Fibroblast of lung (primary cell): ENCODE results near the gene POLA1. TPM values are rescaled to one million over a fixed set of nuclear protein-coding genes. Genes with fewer than 3 reads are reported as not detected.

Experiments used
- DNase-seq, 2 donors: peaks; one replicate each; pipeline versions ENCODE4 v3.0.0 to v3.0.0-alpha.2; 2010; ENCODE audit warnings: low read depth in 2 of 2
- H2AFZ ChIP-seq: 2 replicates; pipeline ENCODE4 v1.5.1; 2012; ENCODE audit warnings: low read length, control low read depth, inconsistent platforms
- H3K27ac ChIP-seq: 2 replicates; pipeline ENCODE4 v1.5.1; 2011; ENCODE audit warnings: low read length, control low read depth; ENCODE audit not compliant: insufficient read depth
- H3K27me3 ChIP-seq: 2 replicates; pipeline ENCODE4 v1.5.1; 2011; ENCODE audit warnings: mild to moderate bottlenecking, low read length; ENCODE audit not compliant: control insufficient read depth, insufficient read depth
- H3K36me3 ChIP-seq: 2 replicates; pipeline ENCODE4 v1.5.1; 2011; ENCODE audit warnings: low read length; ENCODE audit not compliant: control insufficient read depth, insufficient read depth
- H3K4me1 ChIP-seq: 2 replicates; pipeline ENCODE4 v1.5.1; 2011; ENCODE audit warnings: low read length; ENCODE audit not compliant: control insufficient read depth, insufficient read depth; ENCODE audit errors: extremely low read depth
- H3K4me2 ChIP-seq: 2 replicates; pipeline ENCODE4 v1.5.1; 2011; ENCODE audit warnings: low read length, control low read depth; ENCODE audit not compliant: insufficient read depth; ENCODE audit errors: extremely low read depth
- H3K4me3 ChIP-seq, 4 experiments: fragments of 200-600 bp in 1 of 4; sonication (generic) in 1 of 4; replicated peaks in 1 of 4; 2 replicates each; pipeline ENCODE4 v1.5.1; 2011 to 2016; ENCODE audit warnings: low read length in 4 of 4, low read depth in 3 of 4, mild to moderate bottlenecking in 3 of 4, control low read depth in 2 of 4, inconsistent platforms in 1 of 4, mixed read lengths in 1 of 4; ENCODE audit not compliant: insufficient read depth in 1 of 4; ENCODE audit errors: control extremely low read depth in 1 of 4
- H3K79me2 ChIP-seq: 2 replicates; pipeline ENCODE4 v1.5.1; 2012; ENCODE audit warnings: mild to moderate bottlenecking, low read length, inconsistent platforms; ENCODE audit not compliant: control insufficient read depth, insufficient read depth
- H3K9ac ChIP-seq: 2 replicates; pipeline ENCODE4 v1.5.1; 2011; ENCODE audit warnings: mild to moderate bottlenecking, low read length, control low read depth; ENCODE audit not compliant: insufficient read depth
- H3K9me3 ChIP-seq: 2 replicates; pipeline ENCODE4 v1.5.1; 2012; ENCODE audit warnings: low read depth, low read length; ENCODE audit not compliant: control insufficient read depth, insufficient read depth
- H4K20me1 ChIP-seq: 2 replicates; pipeline ENCODE4 v1.5.1; 2011; ENCODE audit warnings: low read length; ENCODE audit not compliant: control insufficient read depth, insufficient read depth; ENCODE audit errors: extremely low read depth
- EZH2 ChIP-seq: IDR thresholded peaks from 2 replicates; pipeline ENCODE4 v1.5.1; 2012; ENCODE audit warnings: low read length, control low read depth, mild to moderate bottlenecking; ENCODE audit errors: missing control alignments
- polyA plus RNA-seq, 2 donors: library from polyadenylated mRNA; depleted of rRNA in 1 of 2; stranded (reverse) in 1 of 2; unstranded in 1 of 2; fragments of >200 nt; gene quantifications; 2 replicates each; pipeline ENCODE4 v1.2.1, GENCODE V29; 2011 to 2012; ENCODE audit warnings: missing spikeins in 1 of 2
- total RNA-seq: library from RNA; depleted of rRNA; stranded (reverse); fragments of >200 nt; gene quantifications from 2 replicates; pipeline ENCODE4 v1.2.1, GENCODE V29; 2014
- TF ChIP-seq, protein P1 (sequence below), 2 donors: IDR thresholded peaks in 1 of 2; conservative IDR thresholded peaks in 1 of 2; 1 replicate in 1 of 2; 2 replicates in 1 of 2; pipeline ENCODE4 v1.5.1; 2011 to 2012; ENCODE audit warnings: low read length in 2 of 2, control low read depth in 1 of 2, inconsistent platforms in 1 of 2, low read depth in 1 of 2, mild to moderate bottlenecking in 1 of 2

POLA1 gene
- total and polyA plus RNA-seq, 2 donors (not counting 1 experiment from before 2014, with no cell fraction given), result 1.7 to 9.2 TPM

- Histone ChIP-seq H3K27me3 (no peaks in the 10 kb centered on the region), H3K4me3 (no peak overlapping the region), H4K20me1 (no peaks in the 10 kb centered on the region), H3K4me2 (no peak overlapping the region), H3K79me2 (no peaks in the 10 kb centered on the region), H3K4me1 (no peaks in the 10 kb centered on the region), H3K27ac (no peak overlapping the region), H3K9me3 (no peaks in the 10 kb centered on the region), H3K9ac (no peak overlapping the region), H2AFZ (no peak overlapping the region), H3K36me3 (no peaks in the 10 kb centered on the region)
- no peak for DNase-seq
- TF ChIP-seq, protein P1, sequence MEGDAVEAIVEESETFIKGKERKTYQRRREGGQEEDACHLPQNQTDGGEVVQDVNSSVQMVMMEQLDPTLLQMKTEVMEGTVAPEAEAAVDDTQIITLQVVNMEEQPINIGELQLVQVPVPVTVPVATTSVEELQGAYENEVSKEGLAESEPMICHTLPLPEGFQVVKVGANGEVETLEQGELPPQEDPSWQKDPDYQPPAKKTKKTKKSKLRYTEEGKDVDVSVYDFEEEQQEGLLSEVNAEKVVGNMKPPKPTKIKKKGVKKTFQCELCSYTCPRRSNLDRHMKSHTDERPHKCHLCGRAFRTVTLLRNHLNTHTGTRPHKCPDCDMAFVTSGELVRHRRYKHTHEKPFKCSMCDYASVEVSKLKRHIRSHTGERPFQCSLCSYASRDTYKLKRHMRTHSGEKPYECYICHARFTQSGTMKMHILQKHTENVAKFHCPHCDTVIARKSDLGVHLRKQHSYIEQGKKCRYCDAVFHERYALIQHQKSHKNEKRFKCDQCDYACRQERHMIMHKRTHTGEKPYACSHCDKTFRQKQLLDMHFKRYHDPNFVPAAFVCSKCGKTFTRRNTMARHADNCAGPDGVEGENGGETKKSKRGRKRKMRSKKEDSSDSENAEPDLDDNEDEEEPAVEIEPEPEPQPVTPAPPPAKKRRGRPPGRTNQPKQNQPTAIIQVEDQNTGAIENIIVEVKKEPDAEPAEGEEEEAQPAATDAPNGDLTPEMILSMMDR (conservative IDR thresholded peaks at IDR 0.05 in 1 of 2, IDR thresholded peaks at IDR 0.05 in 1 of 2; ENCODE audit: low read depth in 1 of 2, low read length in 2 of 2), result no peak
- no peak for TF ChIP-seq EZH2
Measured at GRCh38 chrX:24993879-24994278, 300.2 kb downstream of the POLA1 start.

- Histone ChIP-seq H3K9ac (no peak overlapping the region), H3K4me3 (no peak overlapping the region), H3K36me3 (no peaks in the 10 kb centered on the region), H3K9me3 (no peaks in the 10 kb centered on the region), H3K27me3 (no peaks in the 10 kb centered on the region), H3K27ac (no peak overlapping the region), H3K4me2 (no peak overlapping the region), H4K20me1 (no peaks in the 10 kb centered on the region), H2AFZ (no peak overlapping the region), H3K79me2 (no peaks in the 10 kb centered on the region), H3K4me1 (no peaks in the 10 kb centered on the region)
- TF ChIP-seq, protein P1 (conservative IDR thresholded peaks at IDR 0.05 in 1 of 2, IDR thresholded peaks at IDR 0.05 in 1 of 2; ENCODE audit: low read depth in 1 of 2, low read length in 2 of 2), result no peak
- TF ChIP-seq EZH2, result no peak
- no peak for DNase-seq
Measured at GRCh38 chrX:24996096-24996709, 302.5 kb downstream of the POLA1 start.

GRCh38 chrX:24999511-24999910 is 305.8 kb downstream of the POLA1 start:
- no peak overlapping the region for H3K4me2 ChIP-seq
- no peak overlapping the region for H2AFZ ChIP-seq
- TF ChIP-seq, protein P1 (conservative IDR thresholded peaks at IDR 0.05 in 1 of 2, IDR thresholded peaks at IDR 0.05 in 1 of 2; ENCODE audit: low read depth in 1 of 2, low read length in 2 of 2), result no peak
- TF ChIP-seq EZH2, result no peak
- no peak overlapping the region for H3K4me3 ChIP-seq
- no peak for DNase-seq
- no peaks in the 10 kb centered on the region for H3K9me3 ChIP-seq
- no peaks in the 10 kb centered on the region for H3K4me1 ChIP-seq
- peaks cover 7% of the 10 kb centered on the region for H3K27me3 ChIP-seq
- H3K9ac ChIP-seq, result no peak overlapping the region
- H3K27ac ChIP-seq, result no peak overlapping the region
- no peaks in the 10 kb centered on the region for H3K36me3 ChIP-seq
- no peaks in the 10 kb centered on the region for H3K79me2 ChIP-seq
- no peaks in the 10 kb centered on the region for H4K20me1 ChIP-seq
